Frontal cortex (tissue), 4 donors: Measurements from ENCODE around the gene MYLK. TPM values are rescaled to one million over a fixed set of nuclear protein-coding genes. Genes with fewer than 3 reads are reported as not detected.

Experiments used
- DNase-seq, 2 donors: peaks; one replicate each; pipeline ENCODE4 v3.0.0; 2012; ENCODE audit warnings: low spot score in 2 of 2
- FAIRE-seq: peaks from 2 replicates; lab custom pipeline; 2012; peaks lifted over from hg19 to GRCh38; lab: Jason Lieb, UNC
- total RNA-seq: library from RNA; depleted of rRNA; stranded (reverse); fragments of >200 nt; gene quantifications from one replicate; pipeline ENCODE4 v1.2.3, GENCODE V29; 2014
- donor health status: control.
- donor health status: control.
- donor health status: control.

Gene MYLK
- total RNA-seq, 1 donor from 2014 or later, result 6.1 TPM

- FAIRE-seq, result no peak
- no peak for DNase-seq
Observed at GRCh38 chr3:123693584-123694190, 190.4 kb downstream of the MYLK start.

- FAIRE-seq, result no peak
- DNase-seq, result no peak
Observed at GRCh38 chr3:123692671-123693070, 191.5 kb downstream of the MYLK start.

GRCh38 chr3:123692041-123692440 is 192.1 kb downstream of the MYLK start:
- DNase-seq, result no peak
- no peak for FAIRE-seq

- FAIRE-seq (no peak), DNase-seq (no peak)
Observed at GRCh38 chr3:123689831-123690230, 194.3 kb downstream of the MYLK start.

- FAIRE-seq, result no peak
Observed at GRCh38 chr3:123688241-123688747, 195.8 kb downstream of the MYLK start.

GRCh38 chr3:123687286-123687685 is 196.8 kb downstream of the MYLK start:
- FAIRE-seq (no peak), DNase-seq (no peak)

More at GRCh38 chr3:123688241-123688747, 195.8 kb downstream of the MYLK start:
- DNase-seq, result no peak

- FAIRE-seq, result no peak
- DNase-seq, result no peak
Observed at GRCh38 chr3:123686251-123686650, 197.9 kb downstream of the MYLK start.

- DNase-seq (no peak), FAIRE-seq (no peak)
Observed at GRCh38 chr3:123685780-123686179, 198.4 kb downstream of the MYLK start.

- no peak for FAIRE-seq
- DNase-seq, result no peak
Observed at GRCh38 chr3:123684636-123685035, 199.5 kb downstream of the MYLK start.

- no peak for DNase-seq
- FAIRE-seq, result no peak
Observed at GRCh38 chr3:123684209-123684608, 199.9 kb downstream of the MYLK start.

- FAIRE-seq (no peak), DNase-seq (no peak)
Observed at GRCh38 chr3:123683505-123684154, 200.5 kb downstream of the MYLK start.

GRCh38 chr3:123682781-123683504 is 201.2 kb downstream of the MYLK start:
- DNase-seq, result no peak
- no peak for FAIRE-seq

- FAIRE-seq, result no peak
- DNase-seq, result no peak
Observed at GRCh38 chr3:123682302-123682701, 201.8 kb downstream of the MYLK start.

- FAIRE-seq (no peak), DNase-seq (no peak)
Observed at GRCh38 chr3:123679712-123680386, 204.3 kb downstream of the MYLK start.

- no peak for DNase-seq
- no peak for FAIRE-seq
Observed at GRCh38 chr3:123678108-123678511, 206.0 kb downstream of the MYLK start.

- FAIRE-seq, result no peak
- no peak for DNase-seq
Observed at GRCh38 chr3:123672429-123673146, 211.5 kb downstream of the MYLK start.

GRCh38 chr3:123670743-123671142 is 213.4 kb downstream of the MYLK start:
- FAIRE-seq (no peak), DNase-seq (no peak)

GRCh38 chr3:123668906-123669305 is 215.2 kb downstream of the MYLK start:
- FAIRE-seq (no peak), DNase-seq (no peak)

- DNase-seq, result no peak
- no peak for FAIRE-seq
Observed at GRCh38 chr3:123667784-123668183, 216.3 kb downstream of the MYLK start.

GRCh38 chr3:123664753-123665152 is 219.4 kb downstream of the MYLK start:
- FAIRE-seq, result no peak
- no peak for DNase-seq
